Tibial nerve (tissue), 4 donors: ENCODE measurements around the gene MYL6. TPM values are rescaled to one million over a fixed set of nuclear protein-coding genes. Genes with fewer than 3 reads are reported as not detected.

Experiments used
- DNase-seq, 2 donors: peaks; one replicate each; pipeline ENCODE4 v3.0.0-alpha.2; 2019; ENCODE audit warnings: low spot score in 2 of 2
- H3K27ac ChIP-seq, 4 donors: fragments of 200-600 bp; sonication (generic) in 3 of 4; one replicate each; pipeline ENCODE4 v1.5.1; 2017 to 2019; ENCODE audit warnings: mild to moderate bottlenecking in 1 of 4
- H3K27me3 ChIP-seq, 2 donors: fragments of 200-600 bp; sonication (generic) in 1 of 2; one replicate each; pipeline versions ENCODE4 v1.5.1 to v1.6.0; 2017 to 2019
- H3K36me3 ChIP-seq, 3 donors: fragments of 200-600 bp; sonication (generic); one replicate each; pipeline ENCODE4 v1.5.1; 2018 to 2019
- H3K4me1 ChIP-seq, 4 donors: fragments of 200-600 bp; sonication (generic) in 3 of 4; one replicate each; pipeline ENCODE4 v1.5.1; 2017 to 2019
- H3K4me3 ChIP-seq, 4 donors: fragments of 200-600 bp; sonication (generic) in 3 of 4; one replicate each; pipeline ENCODE4 v1.5.1; 2017 to 2019; ENCODE audit warnings: mild to moderate bottlenecking in 1 of 4, moderate library complexity in 1 of 4
- H3K9me3 ChIP-seq, 4 donors: fragments of 200-600 bp; sonication (generic) in 3 of 4; one replicate each; pipeline ENCODE4 v1.5.1; 2017 to 2019
- CTCF ChIP-seq, 5 experiments: fragments of 200-600 bp in 3 of 5; fragments of 450-650 bp in 2 of 5; sonication (generic) in 3 of 5; IDR thresholded peaks; one replicate each; pipeline ENCODE4 v1.5.1; 2016 to 2019; ENCODE audit warnings: antibody characterized with exemption in 5 of 5, mild to moderate bottlenecking in 3 of 5, moderate library complexity in 2 of 5
- EP300 ChIP-seq, 2 donors: sonication (generic); formaldehyde crosslinking; IDR thresholded peaks; one replicate each; pipeline ENCODE4 v1.6.1; 2017; ENCODE audit warnings: antibody characterized with exemption in 2 of 2, mild to moderate bottlenecking in 1 of 2
- POLR2A ChIP-seq, 2 donors: fragments of 450-650 bp; IDR thresholded peaks; one replicate each; pipeline ENCODE4 v1.6.1; 2017; ENCODE audit warnings: antibody characterized with exemption in 2 of 2, mild to moderate bottlenecking in 2 of 2, moderate library complexity in 2 of 2
- WGBS, 2 donors: methylation state at CpG; one replicate each; pipeline ENCODE4 v1.1.5; 2018; 5-methylcytosine and 5-hydroxymethylcytosine counted together
- total RNA-seq, 4 donors: library from RNA; depleted of rRNA; stranded (reverse); fragments of >200 nt; gene quantifications; one replicate each; pipeline ENCODE4 v1.1.0, GENCODE V29; 2016

Gene MYL6
- total RNA-seq, 4 donors from 2014 or later: 1,194 to 1,879 (median 1,515) TPM

GRCh38 chr12:56129206-56129941 is 28.8 kb upstream of the MYL6 start:
- Histone ChIP-seq H3K27ac (peak overlapping the region; percentile 86 to 92 (median 88)), H3K27me3 (no peaks in the 10 kb centered on the region), H3K4me1 (peaks cover 5 to 32% (median 24%) of the 10 kb centered on the region in 4 donors), H3K9me3 (no peaks in the 10 kb centered on the region), H3K4me3 (peak overlapping the region; percentile 56 to 87 (median 76)), H3K36me3 (peaks cover 6 to 41% (median 36%) of the 10 kb centered on the region in 3 donors)
- WGBS, 2 donors: 2 to 3% methylated on average over 29 of the region's 29 CpGs
- peak in 1 of 2 donors; percentile 34 for TF ChIP-seq POLR2A (IDR thresholded peaks at IDR 0.05)
- TF ChIP-seq EP300 (IDR thresholded peaks at IDR 0.05): peak in 1 of 2 donors; percentile 65
- TF ChIP-seq CTCF (IDR thresholded peaks at IDR 0.05): no peak
- peak in 1 of 2 donors; percentile 29 for DNase-seq

- TF ChIP-seq POLR2A (IDR thresholded peaks at IDR 0.05): no peak
- H3K4me3 ChIP-seq: peak overlapping the region; percentile 56 to 87 (median 76)
Observed at GRCh38 chr12:56129942-56130495, 28.1 kb upstream of the MYL6 start.

GRCh38 chr12:56130876-56131275 is 27.3 kb upstream of the MYL6 start:
- no peak for TF ChIP-seq EP300 (IDR thresholded peaks at IDR 0.05)
- TF ChIP-seq CTCF (IDR thresholded peaks at IDR 0.05): no peak
- no peak for TF ChIP-seq POLR2A (IDR thresholded peaks at IDR 0.05)
- H3K4me1 ChIP-seq: peaks cover 5 to 32% (median 22%) of the 10 kb centered on the region in 4 donors
- peak overlapping the region in 1 of 4 donors; percentile 92 for H3K27ac ChIP-seq
- peaks cover 6 to 56% (median 36%) of the 10 kb centered on the region in 3 donors for H3K36me3 ChIP-seq
- no peaks in the 10 kb centered on the region for H3K9me3 ChIP-seq
- no peak overlapping the region for H3K4me3 ChIP-seq
- 85 to 88% methylated on average over 4 of the region's 4 CpGs for WGBS, 2 donors
- DNase-seq: no peak
- no peaks in the 10 kb centered on the region for H3K27me3 ChIP-seq

More at GRCh38 chr12:56129942-56130495, 28.1 kb upstream of the MYL6 start:
- Histone ChIP-seq H3K9me3 (no peaks in the 10 kb centered on the region), H3K4me1 (peaks cover 5 to 32% (median 24%) of the 10 kb centered on the region in 4 donors), H3K27ac (peak overlapping the region; percentile 86 to 92 (median 88)), H3K36me3 (peaks cover 6 to 48% (median 36%) of the 10 kb centered on the region in 3 donors), H3K27me3 (no peaks in the 10 kb centered on the region)
- 59 to 65% methylated on average over 22 of the region's 22 CpGs for WGBS, 2 donors
- no peak for DNase-seq

- no peaks in the 10 kb centered on the region for H3K27me3 ChIP-seq
- 93 to 96% methylated on average over 6 of the region's 6 CpGs for WGBS, 2 donors
- no peak overlapping the region for H3K27ac ChIP-seq
- H3K36me3 ChIP-seq: peaks cover 6 to 95% (median 63%) of the 10 kb centered on the region in 3 donors
- H3K9me3 ChIP-seq: no peaks in the 10 kb centered on the region
- no peak for DNase-seq
- no peak for TF ChIP-seq EP300 (IDR thresholded peaks at IDR 0.05)
- TF ChIP-seq CTCF (IDR thresholded peaks at IDR 0.05): no peak
- TF ChIP-seq POLR2A (IDR thresholded peaks at IDR 0.05): no peak
- H3K4me3 ChIP-seq: no peak overlapping the region
- peaks cover 0 to 9% (median 4%) of the 10 kb centered on the region in 4 donors for H3K4me1 ChIP-seq
Observed at GRCh38 chr12:56134897-56135296, 23.3 kb upstream of the MYL6 start.

- no peak for TF ChIP-seq EP300 (IDR thresholded peaks at IDR 0.05)
- no peak for TF ChIP-seq POLR2A (IDR thresholded peaks at IDR 0.05)
- TF ChIP-seq CTCF (IDR thresholded peaks at IDR 0.05): no peak
- Histone ChIP-seq H3K9me3 (no peaks in the 10 kb centered on the region), H3K36me3 (peaks cover 0 to 99% (median 61%) of the 10 kb centered on the region in 3 donors), H3K4me3 (no peak overlapping the region), H3K27ac (no peak overlapping the region), H3K4me1 (no peaks in the 10 kb centered on the region), H3K27me3 (no peaks in the 10 kb centered on the region)
- no peak for DNase-seq
- whole genome bisulfite sequencing, 2 donors: 93 to 96% methylated on average over 14 of the region's 14 CpGs
Observed at GRCh38 chr12:56137853-56138571, 20.1 kb upstream of the MYL6 start.
